Karpas-422 (cell line): ENCODE measurements around the gene AKR1C1. TPM values are rescaled to one million over a fixed set of nuclear protein-coding genes. Genes with fewer than 3 reads are reported as not detected.
"Not testable (repeated sequence)": the region's sequence is repeated elsewhere in the genome, so short reads cannot be mapped to it uniquely, and the experiment has no call there.

ENCODE experiments used
- DNase-seq: peaks from one replicate; pipeline ENCODE4 v3.0.0-alpha.2; 2015
- H2AFZ ChIP-seq: fragments of 200-600 bp; sonication (generic); 2 replicates; pipeline ENCODE4 v1.6.1; 2014; ENCODE audit warnings: antibody characterized with exemption, low read length, mixed read lengths
- H3K27ac ChIP-seq: fragments of 200-600 bp; sonication (generic); 2 replicates; pipeline ENCODE4 v1.5.1; 2014; ENCODE audit warnings: mild to moderate bottlenecking, low read length, moderate library complexity
- H3K27me3 ChIP-seq: fragments of 200-600 bp; sonication (generic); 2 replicates; pipeline ENCODE4 v1.6.1; 2014; ENCODE audit warnings: low read length, mixed read lengths
- H3K36me3 ChIP-seq: fragments of 200-600 bp; sonication (generic); 2 replicates; pipeline ENCODE4 v1.6.1; 2014; ENCODE audit warnings: low read length, mixed read lengths; ENCODE audit not compliant: insufficient read depth
- H3K4me1 ChIP-seq: fragments of 200-600 bp; sonication (generic); 2 replicates; pipeline ENCODE4 v1.6.1; 2014; ENCODE audit warnings: mild to moderate bottlenecking, low read length, mixed read lengths
- H3K4me2 ChIP-seq: fragments of 200-600 bp; sonication (generic); 2 replicates; pipeline ENCODE4 v1.6.1; 2014; ENCODE audit warnings: low read length, low read depth, mild to moderate bottlenecking; ENCODE audit not compliant: poor library complexity, severe bottlenecking
- H3K4me3 ChIP-seq: fragments of 200-600 bp; sonication (generic); 2 replicates; pipeline ENCODE4 v1.5.1; 2014; ENCODE audit warnings: mild to moderate bottlenecking, antibody characterized with exemption, low read length, mixed read lengths
- H3K79me2 ChIP-seq: fragments of 200-600 bp; sonication (generic); 2 replicates; pipeline ENCODE4 v1.6.1; 2014; ENCODE audit warnings: mild to moderate bottlenecking, low read length, mixed read lengths
- H3K9ac ChIP-seq: fragments of 200-600 bp; sonication (generic); 2 replicates; pipeline ENCODE4 v1.6.0; 2014; ENCODE audit warnings: low read length
- H3K9me2 ChIP-seq: fragments of 200-600 bp; sonication (generic), shearing (Covaris generic); replicated peaks from 2 replicates; pipeline ENCODE4 v1.6.0; 2014; ENCODE audit warnings: mild to moderate bottlenecking, low read length, moderate library complexity; ENCODE audit not compliant: insufficient read depth
- H3K9me3 ChIP-seq: fragments of 300-700, 200-600 bp; sonication (generic); 2 replicates; pipeline ENCODE4 v1.6.1; 2014; ENCODE audit warnings: low read length, mixed read lengths
- H4K20me1 ChIP-seq: fragments of 200-600 bp; sonication (generic); 2 replicates; pipeline ENCODE4 v1.6.1; 2014; ENCODE audit warnings: mild to moderate bottlenecking, antibody characterized with exemption, low read length, low read depth; ENCODE audit not compliant: insufficient read depth
- total RNA-seq: library from RNA; depleted of rRNA; stranded (reverse); fragments of >200 nt; shearing (Covaris generic); gene quantifications from 2 replicates; pipeline ENCODE4 v1.2.3, GENCODE V29; 2014; ENCODE audit warnings: low replicate concordance

The AKR1C1 gene
- total RNA-seq, 1 experiment from 2014 or later, result not detected

GRCh38 chr10:4956955-4957645, 6.1 kb upstream of the AKR1C1 start:
- not testable (repeated sequence) for H3K27me3 ChIP-seq, H3K9ac ChIP-seq, H3K4me3 ChIP-seq, H3K79me2 ChIP-seq, H2AFZ ChIP-seq, DNase-seq, H3K27ac ChIP-seq, H3K36me3 ChIP-seq, H3K4me1 ChIP-seq, H3K9me3 ChIP-seq, H3K4me2 ChIP-seq, H4K20me1 ChIP-seq, H3K9me2 ChIP-seq

GRCh38 chr10:4961558-4961957, 1.7 kb upstream of the AKR1C1 start:
- H3K4me1 ChIP-seq, H3K79me2 ChIP-seq, H3K9me2 ChIP-seq, H3K4me2 ChIP-seq, H3K9ac ChIP-seq, DNase-seq, H3K4me3 ChIP-seq, H3K27ac ChIP-seq, H2AFZ ChIP-seq, H3K9me3 ChIP-seq, H3K36me3 ChIP-seq, H4K20me1 ChIP-seq, H3K27me3 ChIP-seq: not testable (repeated sequence)

- H3K4me2 ChIP-seq, H3K4me3 ChIP-seq: not testable (repeated sequence)
Observed at GRCh38 chr10:4962308-4962707, 907 bp upstream of the AKR1C1 start.

GRCh38 chr10:4963815-4964154, 570 bp downstream of the AKR1C1 start:
- H3K9ac ChIP-seq, H3K27ac ChIP-seq, H3K4me2 ChIP-seq, H3K9me3 ChIP-seq, H4K20me1 ChIP-seq, H3K4me1 ChIP-seq, H3K79me2 ChIP-seq, H3K4me3 ChIP-seq, H3K27me3 ChIP-seq, H2AFZ ChIP-seq, DNase-seq, H3K9me2 ChIP-seq, H3K36me3 ChIP-seq: not testable (repeated sequence)

More at GRCh38 chr10:4962308-4962707, 907 bp upstream of the AKR1C1 start:
- H3K9me2 ChIP-seq, H3K27me3 ChIP-seq, DNase-seq, H3K27ac ChIP-seq, H3K9ac ChIP-seq, H3K4me1 ChIP-seq, H2AFZ ChIP-seq, H3K36me3 ChIP-seq, H3K79me2 ChIP-seq, H4K20me1 ChIP-seq, H3K9me3 ChIP-seq: not testable (repeated sequence)

GRCh38 chr10:4965763-4966162, 2.5 kb downstream of the AKR1C1 start:
- DNase-seq, H3K27me3 ChIP-seq, H3K9ac ChIP-seq, H3K4me1 ChIP-seq, H3K9me3 ChIP-seq, H3K4me2 ChIP-seq, H3K27ac ChIP-seq, H3K9me2 ChIP-seq, H3K36me3 ChIP-seq, H3K4me3 ChIP-seq, H4K20me1 ChIP-seq, H2AFZ ChIP-seq, H3K79me2 ChIP-seq: not testable (repeated sequence)

GRCh38 chr10:4967189-4967588, 4.0 kb downstream of the AKR1C1 start:
- H3K4me3 ChIP-seq, DNase-seq, H3K4me2 ChIP-seq, H3K9me2 ChIP-seq, H3K4me1 ChIP-seq, H3K79me2 ChIP-seq, H3K9ac ChIP-seq, H3K27me3 ChIP-seq, H3K9me3 ChIP-seq, H3K36me3 ChIP-seq, H3K27ac ChIP-seq, H4K20me1 ChIP-seq, H2AFZ ChIP-seq: not testable (repeated sequence)

- H3K27ac ChIP-seq, H3K9ac ChIP-seq, H3K4me1 ChIP-seq, H3K79me2 ChIP-seq, H3K4me3 ChIP-seq, H4K20me1 ChIP-seq, H2AFZ ChIP-seq, H3K27me3 ChIP-seq, H3K4me2 ChIP-seq, H3K9me2 ChIP-seq, H3K36me3 ChIP-seq, DNase-seq, H3K9me3 ChIP-seq: not testable (repeated sequence)
Observed at GRCh38 chr10:4969289-4969688, 6.1 kb downstream of the AKR1C1 start.

GRCh38 chr10:4970362-4970761, 7.1 kb downstream of the AKR1C1 start:
- not testable (repeated sequence) for H3K9me2 ChIP-seq, H3K36me3 ChIP-seq, H3K79me2 ChIP-seq, H2AFZ ChIP-seq, H3K4me1 ChIP-seq, H3K27ac ChIP-seq, H3K27me3 ChIP-seq, H3K9ac ChIP-seq, H3K4me3 ChIP-seq, H4K20me1 ChIP-seq, H3K4me2 ChIP-seq, DNase-seq, H3K9me3 ChIP-seq
